Liver (tissue), 3 donors: ENCODE data around the gene F2RL1.

ENCODE experiments used
- EGR1 ChIP-seq, 2 donors: IDR thresholded peaks; 2 replicates each; pipeline ENCODE4 v1.6.1; 2016 to 2018; ENCODE audit warnings: antibody characterized with exemption in 2 of 2, low read depth in 2 of 2
- FOXA1 ChIP-seq: IDR thresholded peaks from 2 replicates; pipeline ENCODE4 v1.6.1; 2016; ENCODE audit warnings: antibody characterized with exemption
- FOXA2 ChIP-seq: IDR thresholded peaks from 2 replicates; pipeline ENCODE4 v1.6.1; 2016; ENCODE audit warnings: antibody characterized with exemption
- GABPA ChIP-seq, 2 donors: IDR thresholded peaks in 1 of 2; conservative IDR thresholded peaks in 1 of 2; 2 replicates each; pipeline ENCODE4 v1.6.1; 2016; ENCODE audit warnings: antibody characterized with exemption in 2 of 2, mild to moderate bottlenecking in 1 of 2, moderate library complexity in 1 of 2
- HNF4A ChIP-seq, 2 donors: conservative IDR thresholded peaks; 2 replicates each; pipeline ENCODE4 v1.6.1; 2016; ENCODE audit warnings: antibody characterized with exemption in 2 of 2, mild to moderate bottlenecking in 2 of 2
- NR2F2 ChIP-seq: IDR thresholded peaks from 2 replicates; pipeline ENCODE4 v1.6.1; 2016; ENCODE audit warnings: antibody characterized with exemption
- RAD21 ChIP-seq, 2 donors: IDR thresholded peaks; 2 replicates each; pipeline ENCODE4 v1.6.1; 2016; ENCODE audit warnings: antibody characterized with exemption in 2 of 2, mild to moderate bottlenecking in 2 of 2
- SP1 ChIP-seq: IDR thresholded peaks from 2 replicates; pipeline ENCODE4 v1.6.1; 2018; ENCODE audit warnings: antibody characterized with exemption, mild to moderate bottlenecking
- YY1 ChIP-seq: IDR thresholded peaks from 2 replicates; pipeline ENCODE4 v1.6.1; 2016; ENCODE audit warnings: antibody characterized with exemption, mild to moderate bottlenecking
- TF ChIP-seq, protein P1 (sequence below): fragments of 150-350 bp; IDR thresholded peaks from 2 replicates; pipeline ENCODE4 v1.5.1; 2017; ENCODE audit warnings: improper control_type of control experiment, low read depth, low read length; ENCODE audit not compliant: missing input control
- TF ChIP-seq, protein P2 (sequence below): IDR thresholded peaks from 2 replicates; pipeline ENCODE4 v1.6.1; 2016; ENCODE audit warnings: antibody characterized with exemption
- TF ChIP-seq, protein P3 (sequence below): IDR thresholded peaks from 2 replicates; pipeline ENCODE4 v1.6.1; 2016; ENCODE audit warnings: antibody characterized with exemption, mild to moderate bottlenecking
- TF ChIP-seq, protein P4 (sequence below): IDR thresholded peaks from 2 replicates; pipeline ENCODE4 v1.6.1; 2016; ENCODE audit warnings: antibody characterized with exemption
- donor health status: healthy.
- donor health status: healthy.

GRCh38 chr5:76836585-76836984, 17.8 kb downstream of the F2RL1 start:
- TF ChIP-seq, protein P1, sequence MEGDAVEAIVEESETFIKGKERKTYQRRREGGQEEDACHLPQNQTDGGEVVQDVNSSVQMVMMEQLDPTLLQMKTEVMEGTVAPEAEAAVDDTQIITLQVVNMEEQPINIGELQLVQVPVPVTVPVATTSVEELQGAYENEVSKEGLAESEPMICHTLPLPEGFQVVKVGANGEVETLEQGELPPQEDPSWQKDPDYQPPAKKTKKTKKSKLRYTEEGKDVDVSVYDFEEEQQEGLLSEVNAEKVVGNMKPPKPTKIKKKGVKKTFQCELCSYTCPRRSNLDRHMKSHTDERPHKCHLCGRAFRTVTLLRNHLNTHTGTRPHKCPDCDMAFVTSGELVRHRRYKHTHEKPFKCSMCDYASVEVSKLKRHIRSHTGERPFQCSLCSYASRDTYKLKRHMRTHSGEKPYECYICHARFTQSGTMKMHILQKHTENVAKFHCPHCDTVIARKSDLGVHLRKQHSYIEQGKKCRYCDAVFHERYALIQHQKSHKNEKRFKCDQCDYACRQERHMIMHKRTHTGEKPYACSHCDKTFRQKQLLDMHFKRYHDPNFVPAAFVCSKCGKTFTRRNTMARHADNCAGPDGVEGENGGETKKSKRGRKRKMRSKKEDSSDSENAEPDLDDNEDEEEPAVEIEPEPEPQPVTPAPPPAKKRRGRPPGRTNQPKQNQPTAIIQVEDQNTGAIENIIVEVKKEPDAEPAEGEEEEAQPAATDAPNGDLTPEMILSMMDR = no peak
- TF ChIP-seq GABPA (IDR thresholded peaks at IDR 0.05 in 1 of 2, conservative IDR thresholded peaks at IDR 0.05 in 1 of 2) = no peak
- TF ChIP-seq RAD21 (IDR thresholded peaks at IDR 0.05) = no peak
- TF ChIP-seq EGR1 (IDR thresholded peaks at IDR 0.05; ENCODE audit: low read depth in 2 of 2) = no peak
- TF ChIP-seq, protein P2, sequence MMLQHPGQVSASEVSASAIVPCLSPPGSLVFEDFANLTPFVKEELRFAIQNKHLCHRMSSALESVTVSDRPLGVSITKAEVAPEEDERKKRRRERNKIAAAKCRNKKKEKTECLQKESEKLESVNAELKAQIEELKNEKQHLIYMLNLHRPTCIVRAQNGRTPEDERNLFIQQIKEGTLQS = no peak
- no peak for TF ChIP-seq FOXA1
- no peak for TF ChIP-seq HNF4A (conservative IDR thresholded peaks at IDR 0.05)
- TF ChIP-seq SP1 = no peak
- no peak for TF ChIP-seq FOXA2
- TF ChIP-seq, protein P3, sequence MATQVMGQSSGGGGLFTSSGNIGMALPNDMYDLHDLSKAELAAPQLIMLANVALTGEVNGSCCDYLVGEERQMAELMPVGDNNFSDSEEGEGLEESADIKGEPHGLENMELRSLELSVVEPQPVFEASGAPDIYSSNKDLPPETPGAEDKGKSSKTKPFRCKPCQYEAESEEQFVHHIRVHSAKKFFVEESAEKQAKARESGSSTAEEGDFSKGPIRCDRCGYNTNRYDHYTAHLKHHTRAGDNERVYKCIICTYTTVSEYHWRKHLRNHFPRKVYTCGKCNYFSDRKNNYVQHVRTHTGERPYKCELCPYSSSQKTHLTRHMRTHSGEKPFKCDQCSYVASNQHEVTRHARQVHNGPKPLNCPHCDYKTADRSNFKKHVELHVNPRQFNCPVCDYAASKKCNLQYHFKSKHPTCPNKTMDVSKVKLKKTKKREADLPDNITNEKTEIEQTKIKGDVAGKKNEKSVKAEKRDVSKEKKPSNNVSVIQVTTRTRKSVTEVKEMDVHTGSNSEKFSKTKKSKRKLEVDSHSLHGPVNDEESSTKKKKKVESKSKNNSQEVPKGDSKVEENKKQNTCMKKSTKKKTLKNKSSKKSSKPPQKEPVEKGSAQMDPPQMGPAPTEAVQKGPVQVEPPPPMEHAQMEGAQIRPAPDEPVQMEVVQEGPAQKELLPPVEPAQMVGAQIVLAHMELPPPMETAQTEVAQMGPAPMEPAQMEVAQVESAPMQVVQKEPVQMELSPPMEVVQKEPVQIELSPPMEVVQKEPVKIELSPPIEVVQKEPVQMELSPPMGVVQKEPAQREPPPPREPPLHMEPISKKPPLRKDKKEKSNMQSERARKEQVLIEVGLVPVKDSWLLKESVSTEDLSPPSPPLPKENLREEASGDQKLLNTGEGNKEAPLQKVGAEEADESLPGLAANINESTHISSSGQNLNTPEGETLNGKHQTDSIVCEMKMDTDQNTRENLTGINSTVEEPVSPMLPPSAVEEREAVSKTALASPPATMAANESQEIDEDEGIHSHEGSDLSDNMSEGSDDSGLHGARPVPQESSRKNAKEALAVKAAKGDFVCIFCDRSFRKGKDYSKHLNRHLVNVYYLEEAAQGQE = no peak
- TF ChIP-seq YY1 = no peak
- TF ChIP-seq, protein P4, sequence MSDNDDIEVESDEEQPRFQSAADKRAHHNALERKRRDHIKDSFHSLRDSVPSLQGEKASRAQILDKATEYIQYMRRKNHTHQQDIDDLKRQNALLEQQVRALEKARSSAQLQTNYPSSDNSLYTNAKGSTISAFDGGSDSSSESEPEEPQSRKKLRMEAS = no peak
- no peak for TF ChIP-seq NR2F2
